ENCODE data around the gene SORBS2. TPM values are rescaled to one million over a fixed set of nuclear protein-coding genes. Genes with fewer than 3 reads are reported as not detected.

SORBS2 gene
- total and polyA plus RNA-seq, 2 of the 8 experiments (the other 6 are each of a cell fraction or from before 2014, with no cell fraction given) = 73.0 to 87.1 TPM

DNA sequence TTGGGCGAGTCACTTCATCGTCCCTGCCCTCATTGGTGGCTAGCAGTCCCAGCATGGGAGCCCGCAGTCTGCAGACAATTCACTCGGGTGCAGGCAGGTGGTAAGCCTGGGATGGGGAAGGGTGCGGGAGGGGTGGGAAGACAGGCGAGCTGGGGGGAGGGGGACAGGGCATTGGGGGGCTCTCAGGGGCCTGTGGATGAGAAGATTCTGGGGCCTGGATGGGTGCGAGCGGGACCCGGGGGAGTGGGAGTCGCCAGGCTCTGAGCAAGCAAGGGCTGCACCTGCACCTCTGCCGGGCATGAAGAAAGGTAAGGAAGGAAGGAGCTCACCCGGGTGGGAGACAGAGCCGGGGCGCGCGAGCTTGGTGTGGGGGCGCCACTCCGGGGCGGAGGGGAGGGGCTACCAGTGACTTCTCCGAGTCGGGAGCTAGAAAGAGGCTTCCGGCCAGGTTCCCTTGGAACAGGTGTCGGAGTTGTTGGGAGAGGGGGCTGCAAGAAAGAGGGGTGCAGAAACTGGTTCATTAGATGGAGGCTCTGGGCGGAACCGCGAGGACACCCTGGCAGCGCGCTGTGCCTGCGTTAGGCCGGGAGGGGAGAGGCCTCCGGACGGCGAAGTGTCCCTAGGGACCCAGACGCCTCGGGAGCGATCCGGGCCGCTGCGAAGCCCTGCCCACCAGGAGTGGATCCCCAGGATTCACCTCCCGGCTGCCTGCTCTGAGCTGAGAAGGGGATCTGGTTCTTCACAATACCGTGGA, 173.3 kb downstream of the SORBS2 start:
- Histone ChIP-seq H3K9me3 (ENCODE audit: insufficient read depth in 2 of 2, low read depth in 1 of 2, low read length in 1 of 2) (peaks cover 0 to 5% of the 10 kb centered on the region in 2 experiments; a peak in 1 of 4 replicates), H3K9ac (replicated peaks in 1 of 4; ENCODE audit: extremely low read depth in 1 of 4, low read depth in 3 of 4, low read length in 3 of 4) (peak overlapping the region in 2 of 4 experiments; percentile 14 to 42; a peak in 1 of 7 replicates), H2AK5ac (ENCODE audit: low read depth, low read length) (0 out of 2 replicates have a peak overlapping the region, but pooled peaks have one; percentile 8), H4K20me1 (replicated peaks in 1 of 2; ENCODE audit: control insufficient read depth in 1 of 2, insufficient read depth in 2 of 2, low read length in 2 of 2) (no peaks in the 10 kb centered on the region), H3K14ac (ENCODE audit: insufficient read length) (no peak overlapping the region), H3K18ac (ENCODE audit: extremely low read depth, low read length) (no peak overlapping the region; the same call in 1 of the 2 replicates), H2BK12ac (ENCODE audit: low read depth, low read length) (no peak overlapping the region), H3K23me2 (ENCODE audit: low read depth, low read length) (no peaks in the 10 kb centered on the region), H3K56ac (replicated peaks; ENCODE audit: insufficient read length, low read depth, low read length) (no peak overlapping the region), H2BK15ac (ENCODE audit: low read length) (no peak overlapping the region; the same call in 1 of the 2 replicates), H3K79me2 (ENCODE audit: control insufficient read depth in 1 of 2, insufficient read depth in 2 of 2, low read length in 2 of 2) (peaks cover 0 to 2% of the 10 kb centered on the region in 2 experiments; a peak in 1 of 4 replicates), H3K4me1 (replicated peaks in 1 of 4; ENCODE audit: control insufficient read depth in 3 of 4, insufficient read depth in 4 of 4, low read length in 3 of 4) (peaks cover 0 to 13% (median 5%) of the 10 kb centered on the region in 4 experiments; a peak in 4 of 7 replicates), H3K36me3 (ENCODE audit: control insufficient read depth in 2 of 4, insufficient read depth in 4 of 4, low read length in 3 of 4) (no peaks in the 10 kb centered on the region; a peak in 2 of 8 replicates), H3K4ac (replicated peaks; ENCODE audit: insufficient read length, low read depth, low read length) (no peak overlapping the region), H3K23ac (ENCODE audit: insufficient read length) (no peak overlapping the region), H3K27me3 (replicated peaks in 1 of 4; ENCODE audit: control insufficient read depth in 3 of 4, extremely low read depth in 1 of 4, insufficient read depth in 3 of 4, low read length in 3 of 4) (no peaks in the 10 kb centered on the region), H2BK5ac (ENCODE audit: low read depth, low read length) (peak overlapping the region; percentile 53; the same call in 1 of the 2 replicates), H2BK20ac (ENCODE audit: low read length) (no peak overlapping the region), H2BK120ac (replicated peaks; ENCODE audit: low read depth, low read length) (no peak overlapping the region), H3K4me3 (ENCODE audit: extremely low read depth in 1 of 4, insufficient read depth in 2 of 4, low read depth in 3 of 4, low read length in 4 of 4) (peak overlapping the region; percentile 32 to 62 (median 48)), H3K27ac (ENCODE audit: low read depth, low read length) (no peak overlapping the region), H4K8ac (ENCODE audit: extremely low read depth, insufficient read depth, low read length) (peak overlapping the region; percentile 28; the same call in 1 of the 2 replicates), H3K79me1 (ENCODE audit: low read depth, low read length) (no peaks in the 10 kb centered on the region), H3K4me2 (ENCODE audit: insufficient read depth in 1 of 2, low read depth in 2 of 2, low read length in 2 of 2) (peak overlapping the region; percentile 47 to 74; a peak in 3 of 4 replicates), H4K91ac (replicated peaks; ENCODE audit: insufficient read length, low read length) (peak overlapping the region; percentile 51), H2AFZ (ENCODE audit: low read length) (peak overlapping the region; percentile 83; the same call in 1 of the 2 replicates), H4K5ac (ENCODE audit: insufficient read length, low read depth, low read length) (no peak overlapping the region)
- ChIA-PET CTCF (ENCODE audit: partially characterized antibody) (interaction anchor here (0.5 to 5.2 kb wide), 16 partner anchors 9 to 471 kb away, joined by 3 to 45 read pairs (median 4); no protein-coding TSS in a partner anchor), POLR2A (ENCODE audit: partially characterized antibody) (interaction anchor here (1.0 to 1.3 kb wide), 3 partner anchors 120 to 383 kb away, joined by 3 read pairs; no protein-coding TSS in a partner anchor)
- DNase-seq (ENCODE audit: low read depth in 1 of 2, low spot score in 2 of 2) (peak in 1 of 2 experiments; percentile 58), FAIRE-seq (no peak)
- WGBS, 2 experiments (ENCODE audit: extremely low coverage in 1 of 2, insufficient coverage in 1 of 2, insufficient read length in 1 of 2, insufficient replicate concordance in 2 of 2, low coverage in 1 of 2, low lambda C conversion rate in 2 of 2, missing lambda C conversion rate in 1 of 2) = 29% methylated on average over 19 of the region's 41 CpGs; no CpG with 5 or more reads in 1 of the 2 experiments
- no peak for TF ChIP-seq SRF (IDR thresholded peaks at IDR 0.05; ENCODE audit: low read depth, low read length)
- peak; percentile 40 for TF ChIP-seq KDM4A (IDR thresholded peaks at IDR 0.05; ENCODE audit: low read depth, low read length, severe bottlenecking)
- TF ChIP-seq, protein P1, sequence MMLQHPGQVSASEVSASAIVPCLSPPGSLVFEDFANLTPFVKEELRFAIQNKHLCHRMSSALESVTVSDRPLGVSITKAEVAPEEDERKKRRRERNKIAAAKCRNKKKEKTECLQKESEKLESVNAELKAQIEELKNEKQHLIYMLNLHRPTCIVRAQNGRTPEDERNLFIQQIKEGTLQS (IDR thresholded peaks at IDR 0.05; ENCODE audit: insufficient read depth, low read depth, low read length) = no peak
- TF ChIP-seq ASH2L (IDR thresholded peaks at IDR 0.05; ENCODE audit: low read length) = peak; percentile 77
